LHCN-M2 (cell line): ENCODE measurements around the gene BACE2. TPM values are rescaled to one million over a fixed set of nuclear protein-coding genes. Genes with fewer than 3 reads are reported as not detected.
"Not testable (repeated sequence)": the region's sequence is repeated elsewhere in the genome, so short reads cannot be mapped to it uniquely, and the experiment has no call there.

Experiments
- DNase-seq: peaks from one replicate; pipeline ENCODE4 v3.0.0-alpha.2; 2012; ENCODE audit warnings: low read depth
- total RNA-seq: library from RNA; depleted of rRNA; stranded (reverse); fragments of >200 nt; gene quantifications from 2 replicates; pipeline ENCODE4 v1.2.3, GENCODE V29; 2014

Gene BACE2
- total RNA-seq, 1 experiment from 2014 or later = 14.4 TPM

DNA sequence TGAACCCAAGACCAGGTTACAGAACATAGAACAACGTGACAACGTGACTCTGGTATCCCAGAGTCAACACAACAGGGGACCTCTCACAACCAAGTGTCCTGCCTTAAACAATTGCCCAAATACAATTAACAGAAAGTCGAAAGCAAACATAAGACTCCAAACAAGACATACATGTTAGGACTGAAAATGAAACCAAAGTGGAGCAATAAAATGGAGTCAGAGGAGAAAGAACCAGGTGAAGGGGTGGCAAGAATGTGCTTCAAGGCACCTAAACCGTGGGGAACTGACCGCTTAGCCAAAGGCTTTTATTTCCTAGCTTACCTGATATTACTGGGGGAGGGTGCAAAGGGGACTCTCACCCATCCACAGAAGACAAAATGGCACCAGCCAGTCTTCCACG lies 17.8 kb downstream of the BACE2 start:
- DNase-seq = no peak

DNA sequence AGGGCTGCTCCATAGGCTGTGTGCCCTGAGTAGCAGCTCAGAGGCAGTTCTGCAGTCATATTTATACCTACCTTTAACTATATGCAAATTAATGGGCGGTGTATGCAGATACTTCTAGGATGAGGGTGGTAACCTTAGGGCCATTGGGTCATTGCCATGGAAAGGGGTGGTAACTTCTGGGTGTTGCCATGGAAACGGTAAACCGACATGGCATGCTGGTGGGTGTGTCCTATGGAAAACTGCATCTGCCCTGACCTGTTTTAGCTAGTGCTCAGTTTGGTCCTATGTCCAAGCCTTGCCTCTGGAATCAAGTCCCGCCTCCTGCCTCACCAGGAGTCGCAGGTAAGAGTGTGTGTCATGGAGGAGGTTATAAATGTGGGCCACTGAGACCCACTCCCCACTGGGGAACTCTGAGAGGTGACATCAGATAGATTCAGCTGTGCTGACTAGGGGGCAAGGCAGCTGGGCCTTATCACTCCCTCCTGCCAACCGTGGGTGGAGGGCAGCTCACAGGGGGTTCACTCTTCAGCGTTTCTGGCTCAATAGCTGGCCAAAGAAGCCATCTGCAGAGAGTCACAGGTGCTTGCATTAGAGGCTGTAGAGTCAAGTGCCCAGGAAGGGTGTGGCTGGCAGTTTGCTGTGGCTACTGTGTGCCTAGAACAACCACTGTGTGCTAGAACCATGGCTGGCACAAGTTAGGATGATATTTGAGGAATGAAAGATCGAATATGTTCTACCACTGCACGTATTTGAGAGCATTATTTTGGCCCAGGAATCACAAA lies 19.0 kb downstream of the BACE2 start:
- no peak for DNase-seq

GRCh38 chr21:41187537-41188025 lies 19.6 kb downstream of the BACE2 start:
- no peak for DNase-seq

GRCh38 chr21:41188486-41189149 lies 20.7 kb downstream of the BACE2 start:
- no peak for DNase-seq

- no peak for DNase-seq
These were observed 21.3 kb downstream of the BACE2 start for GRCh38 chr21:41189150-41189745.

- DNase-seq = not testable (repeated sequence)
These were observed 24.6 kb downstream of the BACE2 start for GRCh38 chr21:41192552-41192951.

GRCh38 chr21:41195311-41195710 lies 27.4 kb downstream of the BACE2 start:
- no peak for DNase-seq

GRCh38 chr21:41196993-41197392 lies 29.0 kb downstream of the BACE2 start:
- no peak for DNase-seq

- DNase-seq = no peak
These were observed 29.6 kb downstream of the BACE2 start for GRCh38 chr21:41197582-41197981.

DNA sequence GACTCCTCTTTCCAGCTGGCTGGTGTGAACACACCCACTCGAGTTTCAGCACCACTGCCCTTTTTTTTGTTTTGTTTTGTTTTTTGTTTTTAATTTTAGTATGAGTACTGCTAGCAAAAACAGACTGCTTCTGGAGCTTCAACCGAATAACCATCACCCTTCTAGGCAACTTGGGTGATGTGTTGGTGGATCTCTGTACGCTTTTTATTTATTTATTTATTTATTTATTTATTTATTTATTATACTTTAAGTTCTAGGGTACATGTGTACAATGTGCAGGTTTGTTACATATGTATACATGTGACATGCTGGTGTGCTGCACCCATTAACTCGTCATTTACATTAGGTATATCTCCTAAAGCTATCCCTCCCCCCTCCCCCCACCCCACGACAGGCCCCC lies 30.7 kb downstream of the BACE2 start:
- not testable (repeated sequence) for DNase-seq

DNA sequence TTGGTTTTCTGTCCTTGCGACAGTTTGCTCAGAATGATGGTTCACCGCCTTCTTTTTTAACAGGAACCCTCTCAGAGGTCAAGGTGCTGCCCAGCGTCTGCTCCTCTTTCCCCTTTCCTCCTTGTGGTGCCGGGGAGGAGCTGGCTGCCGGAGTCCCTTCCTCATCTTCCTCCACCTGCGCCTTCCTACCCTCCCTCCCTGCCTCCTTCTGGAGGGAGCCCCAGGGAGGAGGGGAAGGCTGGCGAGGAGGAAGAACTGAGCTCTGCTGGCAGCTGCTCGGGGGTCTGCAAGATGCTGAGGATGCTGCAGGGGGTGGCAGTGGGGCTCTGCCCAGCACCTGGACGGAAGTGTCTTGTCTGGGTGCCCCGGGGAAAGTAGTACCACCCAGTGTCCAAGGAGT lies 31.2 kb downstream of the BACE2 start:
- no peak for DNase-seq

DNA sequence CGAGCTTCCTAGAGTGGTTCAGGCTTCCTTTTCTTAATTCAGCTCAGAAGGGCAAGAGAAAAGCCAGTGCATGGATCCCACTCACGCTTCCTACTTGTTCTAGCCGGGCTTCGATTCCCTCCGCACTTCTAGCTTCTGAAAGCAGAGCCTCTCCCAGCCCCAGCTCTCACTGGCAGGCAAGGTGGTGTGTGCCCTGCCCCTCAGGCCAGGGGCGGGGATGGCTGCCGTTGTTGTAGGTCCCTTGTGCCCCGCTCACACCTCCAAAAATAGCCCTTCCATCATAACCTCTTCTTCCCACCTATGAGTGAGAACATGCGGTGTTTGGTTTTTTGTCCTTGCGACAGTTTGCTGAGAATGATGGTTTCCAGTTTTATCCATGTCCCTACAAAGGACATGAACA lies 31.6 kb downstream of the BACE2 start:
- DNase-seq = no peak

DNA sequence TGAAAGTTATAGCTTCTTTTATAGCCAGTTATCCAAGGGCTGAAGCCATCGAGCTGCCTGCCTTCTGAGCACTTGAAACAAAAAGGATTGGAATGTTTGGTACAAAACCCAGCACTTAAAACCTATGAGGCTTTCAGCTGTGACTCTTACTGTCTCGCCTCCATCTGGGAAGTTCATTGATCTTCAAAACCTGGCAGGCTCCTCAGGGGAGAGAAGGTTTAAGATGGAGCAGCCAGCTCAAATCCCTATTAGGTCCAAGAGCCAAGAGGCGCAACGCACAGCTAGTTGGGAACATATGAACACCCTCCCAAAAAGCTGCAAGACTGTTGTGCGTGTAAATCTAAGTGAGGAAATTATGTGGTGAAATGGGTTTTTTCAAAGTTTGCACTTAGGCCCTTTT lies 33.4 kb downstream of the BACE2 start:
- no peak for DNase-seq

GRCh38 chr21:41204736-41205135 lies 36.8 kb downstream of the BACE2 start:
- DNase-seq = no peak

GRCh38 chr21:41207401-41208375 lies 39.7 kb downstream of the BACE2 start:
- DNase-seq = peak; percentile 19

- DNase-seq = no peak
These were observed 40.4 kb downstream of the BACE2 start for GRCh38 chr21:41208376-41208763.

- DNase-seq = no peak
These were observed 41.2 kb downstream of the BACE2 start for GRCh38 chr21:41209016-41209619.

DNA sequence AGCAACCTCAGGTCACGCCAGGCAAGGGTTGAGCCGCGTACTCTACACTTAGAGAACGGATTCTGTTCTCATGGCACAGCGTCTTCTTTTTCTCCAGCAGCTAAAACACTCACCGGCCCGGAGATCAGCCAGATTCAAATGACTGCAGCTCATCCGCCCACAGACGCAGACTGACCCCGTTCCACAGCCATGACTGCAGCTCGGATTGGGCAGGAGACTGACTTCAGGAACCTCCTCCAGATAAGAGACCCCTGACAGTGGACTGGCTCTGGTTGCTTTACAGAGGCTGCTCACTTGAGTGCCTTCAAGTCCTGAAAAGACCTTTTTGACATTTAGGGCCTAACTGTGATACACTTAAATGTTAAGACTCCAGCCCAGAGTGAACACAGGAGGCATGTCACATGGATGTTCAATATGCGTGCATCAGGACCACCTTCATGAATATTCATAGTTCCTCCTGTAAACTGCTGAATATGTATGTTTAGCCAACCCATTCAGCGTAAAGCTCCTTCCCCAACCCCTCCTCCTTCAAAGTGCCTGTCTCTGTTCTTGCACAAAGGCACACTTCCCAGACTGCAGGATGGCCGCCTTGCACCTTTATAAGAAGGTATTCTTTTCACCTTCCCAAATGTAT lies 42.6 kb downstream of the BACE2 start:
- DNase-seq = no peak

GRCh38 chr21:41211060-41211805 lies 43.3 kb downstream of the BACE2 start:
- DNase-seq = no peak

DNA sequence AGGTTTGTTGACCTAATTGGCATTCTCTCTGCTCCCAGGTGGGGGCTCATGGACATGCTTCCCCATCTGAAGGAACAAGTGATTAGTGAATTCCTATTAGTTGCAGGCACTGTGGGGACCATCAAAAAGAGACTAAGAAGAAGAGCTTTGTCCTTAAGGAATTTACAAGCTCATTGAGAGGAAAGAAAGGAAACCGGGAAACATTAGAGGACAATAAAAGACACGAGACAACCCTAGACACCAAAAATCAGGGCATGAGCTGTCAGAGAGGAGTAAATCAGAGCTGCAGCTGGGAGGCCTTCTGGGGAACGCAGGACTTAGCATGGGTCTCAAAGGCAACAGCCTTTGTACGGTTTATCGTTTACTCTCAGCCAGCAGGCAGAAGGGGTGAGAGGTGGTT lies 45.1 kb downstream of the BACE2 start:
- DNase-seq = no peak
